ENCODE results near the gene OR10G6. TPM values are rescaled to one million over a fixed set of nuclear protein-coding genes. Genes with fewer than 3 reads are reported as not detected.

The OR10G6 gene
- total RNA-seq, 5 donors from 2014 or later (not counting 1 experiment from before 2014, with no cell fraction given): not detected

DNA sequence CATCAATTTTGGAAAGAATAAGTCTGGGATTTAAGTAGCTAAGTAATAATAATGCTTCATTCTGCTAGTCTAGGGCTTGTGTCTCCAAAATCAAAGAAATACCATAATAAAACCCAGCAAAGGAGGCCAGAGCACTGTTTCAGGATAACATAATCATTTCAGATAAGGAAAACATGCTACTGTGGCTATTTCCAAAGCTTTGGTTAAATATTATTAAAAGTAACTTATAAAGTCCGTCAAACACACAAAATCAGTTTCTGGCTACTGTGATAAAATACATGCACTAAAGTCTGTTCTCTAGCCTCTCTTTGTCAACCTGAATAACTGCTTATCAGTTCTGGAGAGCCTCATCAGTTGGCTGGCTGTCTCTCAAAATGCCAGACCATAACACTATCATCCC, 49.8 kb downstream of the OR10G6 start:
- no peaks in the 10 kb centered on the region for H3K36me3 ChIP-seq (ENCODE audit: control insufficient read depth in 2 of 2, extremely low read depth in 1 of 2, insufficient read depth in 1 of 2, low read length in 1 of 2)
- H3K36me3 Mint-ChIP-seq: no peaks in the 10 kb centered on the region
- H3K27me3 Mint-ChIP-seq: peaks cover 6 to 24% of the 10 kb centered on the region in 2 donors
- no peaks in the 10 kb centered on the region for H3K4me1 Mint-ChIP-seq
- no peaks in the 10 kb centered on the region for H3K4me1 ChIP-seq (ENCODE audit: control insufficient read depth in 1 of 2, extremely low read depth in 1 of 2, insufficient read depth in 2 of 2, low read length in 2 of 2)
- no peak overlapping the region for H3K27ac ChIP-seq (ENCODE audit: low read length)
- H3K9me3 Mint-ChIP-seq: no peaks in the 10 kb centered on the region
- H3K4me3 ChIP-seq (ENCODE audit: control insufficient read depth in 1 of 2, extremely low read depth in 1 of 2, low read length in 1 of 2): no peak overlapping the region
- no peak overlapping the region for H3K4me3 Mint-ChIP-seq
- ChIA-PET POLR2A (no interaction called here), CTCF (no interaction called here)
- no peak for DNase-seq
- H3K9me3 ChIP-seq: no peaks in the 10 kb centered on the region
- no peak for ATAC-seq (replicated peaks in 1 of 4)
- no peak overlapping the region for H3K27ac Mint-ChIP-seq
- no peaks in the 10 kb centered on the region for H3K27me3 ChIP-seq (replicated peaks in 1 of 2; ENCODE audit: control insufficient read depth in 2 of 2, extremely low read depth in 1 of 2, insufficient read depth in 2 of 2, low read length in 1 of 2)
- WGBS (ENCODE audit: insufficient coverage): no CpG with 5 or more reads among the region's 1 CpG

Other genes starting within 250 kb of the OR10G6 start
- gene OR6X1, start 240.6 kb downstream of the OR10G6 start, total RNA-seq: not detected
- gene OR6M1, start 188.8 kb downstream of the OR10G6 start, total RNA-seq: not detected
- gene TMEM225, start 109.5 kb downstream of the OR10G6 start, total RNA-seq: not detected
- not detected for gene OR8D4, start 93.0 kb downstream of the OR10G6 start, total RNA-seq
- not detected for gene OR4D5, start 55.5 kb downstream of the OR10G6 start, total RNA-seq
- not detected for gene OR6T1, start 51.3 kb downstream of the OR10G6 start, total RNA-seq
- not detected for gene OR10S1, start 17.4 kb downstream of the OR10G6 start, total RNA-seq
- gene OR10G4, start 17.8 kb upstream of the OR10G6 start, total RNA-seq: not detected
- not detected for gene OR10G9, start 27.9 kb upstream of the OR10G6 start, total RNA-seq
- not detected for gene OR10G8, start 31.6 kb upstream of the OR10G6 start, total RNA-seq
- not detected for gene OR10G7, start 46.2 kb upstream of the OR10G6 start, total RNA-seq
- gene VWA5A, start 120.3 kb upstream of the OR10G6 start, total RNA-seq: 10 to 100 TPM in 1 of 5 donors, 1 to 10 TPM in 4; 5.6 to 10.0 (median 7.6) TPM
- not detected for gene OR10D3, start 188.2 kb upstream of the OR10G6 start, total RNA-seq
- not detected for gene OR8G1, start 245.9 kb upstream of the OR10G6 start, total RNA-seq

Data from T-cell (primary cell).